ENCODE data around the gene GPR107.

GPR107 gene

GRCh38 chr9:130078547-130078946, 24.8 kb downstream of the GPR107 start:
- H3K36me3 ChIP-seq (ENCODE audit: control insufficient read depth, insufficient read depth, low read length), result peaks cover 28% of the 10 kb centered on the region

GRCh38 chr9:130084337-130084736, 30.6 kb downstream of the GPR107 start:
- no peaks in the 10 kb centered on the region for H3K4me1 ChIP-seq (ENCODE audit: control insufficient read depth, insufficient read depth, low read length)
- H3K36me3 ChIP-seq (ENCODE audit: control insufficient read depth, insufficient read depth, low read length), result peaks cover 19% of the 10 kb centered on the region

More at GRCh38 chr9:130078547-130078946, 24.8 kb downstream of the GPR107 start:
- Histone ChIP-seq H3K4me1 (ENCODE audit: control insufficient read depth, insufficient read depth, low read length) (no peaks in the 10 kb centered on the region), H3K27ac (ENCODE audit: low read depth, low read length) (no peak overlapping the region), H3K4me3 (ENCODE audit: low read length) (no peak overlapping the region), H3K27me3 (ENCODE audit: control insufficient read depth, insufficient read depth, low read length) (no peaks in the 10 kb centered on the region), H3K9ac (ENCODE audit: low read length) (no peak overlapping the region)

GRCh38 chr9:130088051-130088450, 34.3 kb downstream of the GPR107 start:
- Histone ChIP-seq H3K36me3 (ENCODE audit: control insufficient read depth, insufficient read depth, low read length) (peaks cover 17% of the 10 kb centered on the region), H3K27me3 (ENCODE audit: control insufficient read depth, insufficient read depth, low read length) (no peaks in the 10 kb centered on the region), H3K9ac (ENCODE audit: low read length) (no peak overlapping the region)

More at GRCh38 chr9:130084337-130084736, 30.6 kb downstream of the GPR107 start:
- Histone ChIP-seq H3K9ac (ENCODE audit: low read length) (no peak overlapping the region), H3K4me3 (ENCODE audit: low read length) (no peak overlapping the region), H3K27me3 (ENCODE audit: control insufficient read depth, insufficient read depth, low read length) (no peaks in the 10 kb centered on the region), H3K27ac (ENCODE audit: low read depth, low read length) (no peak overlapping the region)

GRCh38 chr9:130089141-130089540, 35.4 kb downstream of the GPR107 start:
- no peak overlapping the region for H3K4me3 ChIP-seq (ENCODE audit: low read length)

More at GRCh38 chr9:130088051-130088450, 34.3 kb downstream of the GPR107 start:
- no peaks in the 10 kb centered on the region for H3K4me1 ChIP-seq (ENCODE audit: control insufficient read depth, insufficient read depth, low read length)
- no peak overlapping the region for H3K4me3 ChIP-seq (ENCODE audit: low read length)
- H3K27ac ChIP-seq (ENCODE audit: low read depth, low read length), result no peak overlapping the region

GRCh38 chr9:130090915-130091314, 37.2 kb downstream of the GPR107 start:
- Histone ChIP-seq H3K36me3 (ENCODE audit: control insufficient read depth, insufficient read depth, low read length) (peaks cover 15% of the 10 kb centered on the region), H3K4me3 (ENCODE audit: low read length) (no peak overlapping the region), H3K4me1 (ENCODE audit: control insufficient read depth, insufficient read depth, low read length) (no peaks in the 10 kb centered on the region), H3K27me3 (ENCODE audit: control insufficient read depth, insufficient read depth, low read length) (no peaks in the 10 kb centered on the region), H3K9ac (ENCODE audit: low read length) (no peak overlapping the region), H3K27ac (ENCODE audit: low read depth, low read length) (no peak overlapping the region)

More at GRCh38 chr9:130089141-130089540, 35.4 kb downstream of the GPR107 start:
- H3K27me3 ChIP-seq (ENCODE audit: control insufficient read depth, insufficient read depth, low read length), result no peaks in the 10 kb centered on the region
- peaks cover 12% of the 10 kb centered on the region for H3K36me3 ChIP-seq (ENCODE audit: control insufficient read depth, insufficient read depth, low read length)
- no peak overlapping the region for H3K9ac ChIP-seq (ENCODE audit: low read length)
- no peaks in the 10 kb centered on the region for H3K4me1 ChIP-seq (ENCODE audit: control insufficient read depth, insufficient read depth, low read length)
- no peak overlapping the region for H3K27ac ChIP-seq (ENCODE audit: low read depth, low read length)

- no peak overlapping the region for H3K27ac ChIP-seq (ENCODE audit: low read depth, low read length)
- H3K4me3 ChIP-seq (ENCODE audit: low read length), result no peak overlapping the region
- no peaks in the 10 kb centered on the region for H3K27me3 ChIP-seq (ENCODE audit: control insufficient read depth, insufficient read depth, low read length)
- no peaks in the 10 kb centered on the region for H3K4me1 ChIP-seq (ENCODE audit: control insufficient read depth, insufficient read depth, low read length)
- peaks cover 17% of the 10 kb centered on the region for H3K36me3 ChIP-seq (ENCODE audit: control insufficient read depth, insufficient read depth, low read length)
- no peak overlapping the region for H3K9ac ChIP-seq (ENCODE audit: low read length)
These were observed 39.2 kb downstream of the GPR107 start for GRCh38 chr9:130092910-130093309.

GRCh38 chr9:130095872-130096271, 42.2 kb downstream of the GPR107 start:
- H3K4me3 ChIP-seq (ENCODE audit: low read length), result no peak overlapping the region
- peaks cover 19% of the 10 kb centered on the region for H3K36me3 ChIP-seq (ENCODE audit: control insufficient read depth, insufficient read depth, low read length)
- H3K4me1 ChIP-seq (ENCODE audit: control insufficient read depth, insufficient read depth, low read length), result no peaks in the 10 kb centered on the region
- no peak overlapping the region for H3K27ac ChIP-seq (ENCODE audit: low read depth, low read length)
- H3K27me3 ChIP-seq (ENCODE audit: control insufficient read depth, insufficient read depth, low read length), result no peaks in the 10 kb centered on the region
- H3K9ac ChIP-seq (ENCODE audit: low read length), result no peak overlapping the region

GRCh38 chr9:130100681-130101080, 47.0 kb downstream of the GPR107 start:
- Histone ChIP-seq H3K4me3 (ENCODE audit: low read length) (no peak overlapping the region), H3K4me1 (ENCODE audit: control insufficient read depth, insufficient read depth, low read length) (no peaks in the 10 kb centered on the region), H3K9ac (ENCODE audit: low read length) (no peak overlapping the region), H3K27me3 (ENCODE audit: control insufficient read depth, insufficient read depth, low read length) (no peaks in the 10 kb centered on the region), H3K36me3 (ENCODE audit: control insufficient read depth, insufficient read depth, low read length) (peaks cover 21% of the 10 kb centered on the region), H3K27ac (ENCODE audit: low read depth, low read length) (no peak overlapping the region)

GRCh38 chr9:130101915-130102314, 48.2 kb downstream of the GPR107 start:
- H3K27me3 ChIP-seq (ENCODE audit: control insufficient read depth, insufficient read depth, low read length), result no peaks in the 10 kb centered on the region
- no peak overlapping the region for H3K27ac ChIP-seq (ENCODE audit: low read depth, low read length)
- H3K36me3 ChIP-seq (ENCODE audit: control insufficient read depth, insufficient read depth, low read length), result peaks cover 21% of the 10 kb centered on the region
- no peak overlapping the region for H3K9ac ChIP-seq (ENCODE audit: low read length)
- H3K4me1 ChIP-seq (ENCODE audit: control insufficient read depth, insufficient read depth, low read length), result peaks cover 2% of the 10 kb centered on the region
- no peak overlapping the region for H3K4me3 ChIP-seq (ENCODE audit: low read length)

- Histone ChIP-seq H3K27me3 (ENCODE audit: control insufficient read depth, insufficient read depth, low read length) (no peaks in the 10 kb centered on the region), H3K9ac (ENCODE audit: low read length) (no peak overlapping the region), H3K4me1 (ENCODE audit: control insufficient read depth, insufficient read depth, low read length) (peaks cover 12% of the 10 kb centered on the region), H3K36me3 (ENCODE audit: control insufficient read depth, insufficient read depth, low read length) (peaks cover 19% of the 10 kb centered on the region), H3K4me3 (ENCODE audit: low read length) (no peak overlapping the region), H3K27ac (ENCODE audit: low read depth, low read length) (no peak overlapping the region)
These were observed 50.9 kb downstream of the GPR107 start for GRCh38 chr9:130104491-130105193.

- Histone ChIP-seq H3K4me1 (ENCODE audit: control insufficient read depth, insufficient read depth, low read length) (peaks cover 29% of the 10 kb centered on the region), H3K9ac (ENCODE audit: low read length) (no peak overlapping the region), H3K36me3 (ENCODE audit: control insufficient read depth, insufficient read depth, low read length) (peaks cover 5% of the 10 kb centered on the region), H3K27me3 (ENCODE audit: control insufficient read depth, insufficient read depth, low read length) (no peaks in the 10 kb centered on the region), H3K27ac (ENCODE audit: low read depth, low read length) (peak overlapping the region; percentile 59), H3K4me3 (ENCODE audit: low read length) (no peak overlapping the region)
These were observed 53.1 kb downstream of the GPR107 start for GRCh38 chr9:130106860-130107233.

- Histone ChIP-seq H3K36me3 (ENCODE audit: control insufficient read depth, insufficient read depth, low read length) (peaks cover 5% of the 10 kb centered on the region), H3K4me3 (ENCODE audit: low read length) (no peak overlapping the region), H3K4me1 (ENCODE audit: control insufficient read depth, insufficient read depth, low read length) (peaks cover 32% of the 10 kb centered on the region), H3K27ac (ENCODE audit: low read depth, low read length) (peak overlapping the region; percentile 59), H3K9ac (ENCODE audit: low read length) (no peak overlapping the region), H3K27me3 (ENCODE audit: control insufficient read depth, insufficient read depth, low read length) (no peaks in the 10 kb centered on the region)
These were observed 53.6 kb downstream of the GPR107 start for GRCh38 chr9:130107234-130107861.

- H3K27me3 ChIP-seq (ENCODE audit: control insufficient read depth, insufficient read depth, low read length), result no peaks in the 10 kb centered on the region
- peak overlapping the region; percentile 59 for H3K27ac ChIP-seq (ENCODE audit: low read depth, low read length)
- no peak overlapping the region for H3K4me3 ChIP-seq (ENCODE audit: low read length)
- H3K36me3 ChIP-seq (ENCODE audit: control insufficient read depth, insufficient read depth, low read length), result peaks cover 5% of the 10 kb centered on the region
- H3K4me1 ChIP-seq (ENCODE audit: control insufficient read depth, insufficient read depth, low read length), result peaks cover 37% of the 10 kb centered on the region
- H3K9ac ChIP-seq (ENCODE audit: low read length), result no peak overlapping the region
These were observed 54.2 kb downstream of the GPR107 start for GRCh38 chr9:130107955-130108354.

Data from rectal smooth muscle tissue (tissue), 1 donor.